RWPE1 (cell line): ENCODE data around the gene KISS1R.
A peak's percentile ranks its signal among the peaks of the same experiment; 100 is the strongest.

Experiments used
- CTCF ChIA-PET: fragments of 350-600 bp; sonication (Branson Sonifier 250); formaldehyde crosslinking; extraction: SDS; loops from one replicate; lab custom pipeline; 2021; lab: Yijun Ruan, JAX
- POLR2A ChIA-PET: fragments of 400-600 bp; formaldehyde crosslinking; extraction: SDS; loops from one replicate; lab custom pipeline; 2020; ENCODE audit warnings: antibody characterized with exemption; ENCODE audit not compliant: low non-redundant PET; lab: Yijun Ruan, JAX
- DNase-seq: peaks from one replicate; pipeline ENCODE4 v3.0.0; 2012; ENCODE audit warnings: low spot score
- H3K27ac ChIP-seq: fragments of 450-650 bp; 2 replicates; pipeline ENCODE4 v1.5.1; 2017
- CTCF ChIP-seq: fragments of 450-650 bp; conservative IDR thresholded peaks from 2 replicates; pipeline ENCODE4 v1.5.1; 2017; ENCODE audit warnings: low read depth, mild to moderate bottlenecking

KISS1R gene

DNA sequence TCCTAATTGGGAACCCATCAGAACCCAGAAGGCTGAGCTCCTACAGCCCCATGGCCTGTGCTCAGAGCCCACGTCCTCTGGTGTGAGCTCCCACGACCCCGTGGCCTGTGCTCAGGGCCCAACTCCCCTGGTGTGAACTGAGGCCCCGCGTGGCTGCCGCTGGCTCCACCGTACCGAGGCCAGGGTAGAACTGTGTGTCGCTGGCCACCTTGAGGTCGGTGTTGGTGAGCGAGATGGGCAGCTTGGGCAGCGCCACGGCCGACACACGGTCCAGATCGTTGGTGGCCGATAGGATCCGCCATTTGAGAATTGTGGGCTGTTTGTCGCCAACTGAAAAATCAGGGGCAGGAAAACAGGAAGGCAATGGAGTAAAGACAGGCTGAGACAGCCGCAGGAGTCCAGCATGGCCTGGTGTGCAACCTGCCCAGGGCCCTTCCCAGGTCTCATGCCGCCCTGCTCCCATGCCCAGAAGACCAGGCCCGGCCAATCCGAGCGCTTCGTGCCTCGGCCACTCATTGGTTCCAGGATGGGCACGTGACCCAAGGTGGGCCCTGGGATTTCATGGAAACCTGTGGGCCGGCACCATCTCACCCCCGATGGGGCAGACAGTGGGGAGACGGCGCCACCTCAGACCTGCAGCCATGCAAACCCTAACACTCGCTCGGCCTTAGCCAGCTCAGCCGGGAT is 35.6 kb upstream of the KISS1R start:
- no peak for DNase-seq
- TF ChIP-seq CTCF = no peak
- ChIA-PET POLR2A (no interaction called here), CTCF (no interaction called here)
- H3K27ac ChIP-seq = peak overlapping the region; percentile 13; the same call in 1 of the 2 replicates

DNA sequence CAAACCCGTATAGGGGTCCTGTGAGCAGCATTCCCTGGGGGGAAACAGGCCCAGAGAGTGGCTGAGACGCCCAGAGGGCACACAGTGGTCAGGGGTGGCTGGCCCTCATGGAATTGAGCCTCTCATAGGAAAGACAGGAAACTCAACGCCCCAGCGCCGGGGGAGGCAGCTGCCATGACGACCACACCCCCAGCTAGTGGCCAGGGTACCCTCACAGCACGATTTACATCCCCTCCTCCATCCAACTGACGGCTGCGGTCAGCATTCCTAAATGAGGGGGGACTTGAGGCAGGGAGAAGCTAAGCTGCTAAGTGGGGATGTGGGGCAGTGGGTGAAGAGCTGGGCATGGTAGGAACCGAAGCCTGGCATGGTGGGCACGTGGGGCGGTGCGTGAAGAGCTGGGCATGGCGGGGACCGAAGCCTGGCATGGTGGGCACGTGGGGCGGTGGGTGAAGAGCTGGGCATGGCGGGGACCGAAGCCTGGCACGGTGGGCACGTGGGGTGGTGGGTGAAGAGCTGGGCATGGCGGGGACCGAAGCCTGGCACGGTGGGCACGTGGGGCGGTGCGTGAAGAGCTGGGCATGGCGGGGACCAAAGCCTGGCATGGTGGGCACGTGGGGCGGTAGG is 34.1 kb upstream of the KISS1R start:
- no peak for DNase-seq
- H3K27ac ChIP-seq = peak overlapping the region; percentile 13; the same call in 1 of the 2 replicates
- CTCF ChIA-PET = interaction anchor here (0.5 to 1.3 kb wide), 10 partner anchors 8 to 473 kb away, joined by 3 to 7 read pairs (median 4); no protein-coding TSS in a partner anchor
- POLR2A ChIA-PET = no interaction called here
- TF ChIP-seq CTCF = no peak

DNA sequence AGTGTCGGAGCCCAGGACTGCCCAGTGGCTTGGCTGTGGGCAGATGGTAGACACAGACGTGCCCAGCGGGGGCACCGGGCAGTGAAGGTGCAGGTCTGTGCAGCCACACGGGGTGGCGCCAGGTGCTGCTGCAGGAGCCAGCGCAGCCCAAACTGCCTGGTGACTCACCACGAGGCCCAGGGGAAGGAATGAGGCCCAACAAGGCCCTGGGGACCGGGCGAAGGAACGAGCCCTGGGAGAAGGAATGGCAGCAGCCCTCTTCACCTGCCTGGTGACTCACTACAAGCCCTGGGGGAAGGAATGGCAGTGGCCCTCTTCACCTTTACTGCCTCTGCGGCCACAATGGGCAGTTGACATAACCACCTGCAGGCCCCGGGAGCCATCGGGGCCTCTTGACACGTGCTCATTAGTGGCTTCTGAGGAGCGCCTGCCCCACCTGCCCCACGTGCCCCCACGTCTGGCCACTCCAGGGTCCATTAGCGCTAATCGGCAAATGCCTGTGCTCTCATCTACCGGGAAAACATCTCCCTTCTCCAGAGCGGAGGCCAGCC is 33.4 kb upstream of the KISS1R start:
- POLR2A ChIA-PET = no interaction called here
- CTCF ChIA-PET = interaction anchor here (0.5 to 1.3 kb wide), 7 partner anchors 19 to 474 kb away, joined by 3 to 7 read pairs (median 4); no protein-coding TSS in a partner anchor
- peak; percentile 84 for DNase-seq
- H3K27ac ChIP-seq = peak overlapping the region; percentile 4; the same call in 1 of the 2 replicates
- no peak for TF ChIP-seq CTCF

GRCh38 chr19:884420-885211 is 32.5 kb upstream of the KISS1R start:
- H3K27ac ChIP-seq = peak overlapping the region; percentile 4; the same call in 1 of the 2 replicates
- POLR2A ChIA-PET = no interaction called here
- TF ChIP-seq CTCF = no peak
- no peak for DNase-seq
- CTCF ChIA-PET = no interaction called here

DNA sequence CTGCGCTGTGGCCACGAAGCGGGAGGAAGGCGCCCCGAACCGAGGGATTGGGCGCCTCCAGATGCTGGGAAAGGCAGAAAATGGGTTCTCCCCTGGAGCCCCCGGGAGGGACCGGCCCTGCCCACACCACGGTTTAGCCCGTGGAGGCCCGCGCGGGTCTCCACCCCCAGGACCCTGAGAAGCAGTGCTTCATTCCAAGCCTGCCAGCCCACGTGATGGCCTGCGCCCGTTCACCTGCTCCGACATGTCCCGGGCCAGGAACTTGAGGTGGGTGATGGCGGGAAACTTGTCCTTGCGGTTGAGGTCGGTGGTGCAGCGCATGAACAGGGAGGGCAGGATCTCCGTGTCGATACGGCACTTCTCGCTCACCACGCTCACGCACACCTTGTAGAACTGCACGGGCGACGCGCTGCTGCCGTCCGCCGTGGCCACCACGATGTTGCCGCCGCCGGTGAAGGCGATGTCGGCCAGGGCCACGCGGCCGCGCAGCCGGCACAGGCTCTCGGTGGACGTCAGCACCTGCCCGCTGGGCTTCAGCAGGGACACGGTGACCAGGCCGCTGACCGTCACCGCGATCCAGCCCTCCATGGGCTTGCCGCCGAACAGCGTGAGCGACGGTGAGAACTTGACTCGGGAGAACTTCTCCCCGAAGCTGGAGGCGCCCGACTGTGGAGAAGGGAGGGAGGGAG is 31.5 kb upstream of the KISS1R start:
- CTCF ChIA-PET = no interaction called here
- DNase-seq = no peak
- 0 out of 2 replicates have a peak overlapping the region, but pooled peaks have one; percentile 3 for H3K27ac ChIP-seq
- TF ChIP-seq CTCF = no peak
- POLR2A ChIA-PET = no interaction called here
